Measurements from ENCODE around the gene KLHL4.
"Not testable (repeated sequence)": the region's sequence is repeated elsewhere in the genome, so short reads cannot be mapped to it uniquely, and the experiment has no call there.

The KLHL4 gene, protein sequence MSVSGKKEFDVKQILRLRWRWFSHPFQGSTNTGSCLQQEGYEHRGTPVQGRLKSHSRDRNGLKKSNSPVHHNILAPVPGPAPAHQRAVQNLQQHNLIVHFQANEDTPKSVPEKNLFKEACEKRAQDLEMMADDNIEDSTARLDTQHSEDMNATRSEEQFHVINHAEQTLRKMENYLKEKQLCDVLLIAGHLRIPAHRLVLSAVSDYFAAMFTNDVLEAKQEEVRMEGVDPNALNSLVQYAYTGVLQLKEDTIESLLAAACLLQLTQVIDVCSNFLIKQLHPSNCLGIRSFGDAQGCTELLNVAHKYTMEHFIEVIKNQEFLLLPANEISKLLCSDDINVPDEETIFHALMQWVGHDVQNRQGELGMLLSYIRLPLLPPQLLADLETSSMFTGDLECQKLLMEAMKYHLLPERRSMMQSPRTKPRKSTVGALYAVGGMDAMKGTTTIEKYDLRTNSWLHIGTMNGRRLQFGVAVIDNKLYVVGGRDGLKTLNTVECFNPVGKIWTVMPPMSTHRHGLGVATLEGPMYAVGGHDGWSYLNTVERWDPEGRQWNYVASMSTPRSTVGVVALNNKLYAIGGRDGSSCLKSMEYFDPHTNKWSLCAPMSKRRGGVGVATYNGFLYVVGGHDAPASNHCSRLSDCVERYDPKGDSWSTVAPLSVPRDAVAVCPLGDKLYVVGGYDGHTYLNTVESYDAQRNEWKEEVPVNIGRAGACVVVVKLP

DNA sequence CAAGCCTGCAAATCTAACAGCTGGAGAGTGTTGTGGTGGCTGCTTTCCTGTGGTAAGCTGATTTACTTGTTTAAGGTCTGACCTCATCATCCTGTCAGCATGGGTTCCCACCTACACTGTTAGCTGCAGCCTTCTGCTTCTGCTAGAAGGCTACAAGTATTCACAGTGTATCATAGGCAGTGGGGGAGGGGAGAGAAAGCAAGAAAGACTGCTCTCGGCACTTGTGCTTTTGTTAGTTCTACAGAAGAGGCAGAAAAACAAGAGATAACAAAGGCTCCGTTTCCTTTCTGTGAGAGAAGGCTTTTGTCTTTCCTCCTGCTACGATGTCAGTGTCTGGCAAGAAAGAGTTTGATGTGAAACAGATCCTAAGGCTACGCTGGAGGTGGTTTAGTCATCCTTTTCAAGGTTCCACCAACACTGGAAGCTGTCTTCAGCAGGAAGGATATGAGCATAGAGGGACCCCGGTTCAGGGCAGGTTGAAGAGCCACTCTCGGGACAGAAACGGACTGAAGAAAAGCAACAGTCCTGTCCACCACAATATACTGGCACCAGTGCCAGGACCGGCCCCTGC is at the start of gene KLHL4:
Gene KLHL4 (plus strand): TSS at position 232 of the 571 bp plus-strand sequence. CDS start 92 bp downstream, at position 324.
- peak; percentile 42 for DNase-seq

DNA sequence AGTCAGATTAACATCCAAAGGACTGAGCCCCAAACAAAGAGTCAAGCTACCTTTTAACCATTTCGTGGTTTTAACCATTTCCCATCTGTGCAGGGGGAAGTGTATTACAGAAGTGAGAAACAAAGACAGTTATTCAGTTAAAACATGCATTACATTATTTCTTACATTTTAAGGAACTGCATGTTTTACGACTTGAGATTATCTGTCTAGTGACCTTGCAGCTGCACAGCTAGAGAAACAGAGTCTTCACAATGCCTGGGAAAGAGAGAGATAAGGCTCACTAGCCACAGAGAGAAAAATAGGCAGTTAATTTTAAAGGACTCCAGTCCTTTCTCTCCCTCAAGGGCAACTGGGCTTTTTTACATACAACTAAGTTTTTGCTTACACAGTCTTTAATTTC is 48.7 kb upstream of the KLHL4 start:
- DNase-seq = no peak

- no peak for DNase-seq
These were observed 41.8 kb upstream of the KLHL4 start for GRCh38 chrX:87475793-87476192.

- not testable (repeated sequence) for DNase-seq
These were observed 38.9 kb upstream of the KLHL4 start for GRCh38 chrX:87478703-87479102.

GRCh38 chrX:87489071-87489470 is 28.5 kb upstream of the KLHL4 start:
- no peak for DNase-seq

- DNase-seq = no peak
These were observed 1.8 kb upstream of the KLHL4 start for GRCh38 chrX:87515836-87516235.

- DNase-seq = no peak
These were observed 883 bp upstream of the KLHL4 start for GRCh38 chrX:87516717-87517121.

DNA sequence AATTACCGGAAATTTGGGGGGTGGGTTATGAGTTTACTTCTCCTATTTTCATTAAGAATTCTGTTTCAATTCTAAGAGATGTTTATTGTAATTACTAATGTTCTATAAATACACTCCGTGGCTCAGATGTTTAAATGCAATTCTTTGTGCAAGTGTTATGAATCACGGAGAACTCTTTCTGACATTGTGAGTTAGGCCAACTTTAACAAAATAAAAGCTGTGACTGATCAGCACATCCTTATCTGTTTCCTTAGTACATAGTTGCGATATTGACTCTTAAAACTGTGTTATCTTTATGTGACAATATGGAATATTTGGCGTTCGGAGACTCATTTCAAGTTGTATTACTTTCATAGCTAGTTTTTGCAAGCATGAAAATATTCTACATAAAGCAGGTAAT is 902 bp downstream of the KLHL4 start:
- no peak for DNase-seq

DNA sequence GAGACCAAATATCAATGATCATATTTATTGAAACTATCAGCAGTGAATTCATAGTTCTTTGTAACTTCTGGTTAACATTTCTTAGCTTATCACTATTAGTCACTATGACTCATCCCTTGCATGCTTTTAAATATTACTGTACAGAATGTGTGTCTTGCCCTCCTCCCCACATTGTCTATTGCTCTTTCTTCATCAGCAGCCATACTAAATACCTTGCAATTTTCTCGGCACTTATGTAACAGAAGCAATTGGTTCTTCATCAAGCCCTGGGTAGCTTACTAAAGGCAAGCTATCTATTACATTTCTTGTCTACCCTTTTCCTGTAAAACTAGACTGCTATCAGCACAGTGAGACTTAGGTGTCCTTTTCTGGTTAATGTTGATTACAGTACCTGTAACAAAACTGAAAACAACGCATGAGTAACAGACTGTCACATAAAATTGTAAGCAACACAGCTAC is 8.2 kb downstream of the KLHL4 start:
- DNase-seq = no peak

DNA sequence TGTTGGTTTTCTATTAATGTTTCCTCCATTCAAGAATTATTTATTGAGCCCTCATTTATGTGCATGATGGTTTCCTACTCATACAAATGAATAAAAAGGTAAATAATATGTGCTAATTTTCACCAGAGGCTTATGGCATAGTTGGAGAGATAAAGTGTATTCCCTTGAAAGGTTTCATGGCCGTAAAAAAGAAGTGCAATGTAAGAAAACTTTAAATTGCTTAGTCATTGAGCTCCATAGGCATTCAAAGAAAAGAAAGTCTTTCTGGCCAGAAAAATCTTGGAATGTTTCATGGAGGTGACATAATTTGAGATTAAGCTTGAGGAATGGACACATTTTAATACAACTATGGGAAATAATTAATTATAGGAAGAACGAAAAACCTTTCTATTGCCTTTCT is 8.7 kb downstream of the KLHL4 start:
- DNase-seq = no peak

GRCh38 chrX:87528487-87528886 is 10.9 kb downstream of the KLHL4 start:
- no peak for DNase-seq

GRCh38 chrX:87571964-87572363 is 54.4 kb downstream of the KLHL4 start:
- no peak for DNase-seq

DNA sequence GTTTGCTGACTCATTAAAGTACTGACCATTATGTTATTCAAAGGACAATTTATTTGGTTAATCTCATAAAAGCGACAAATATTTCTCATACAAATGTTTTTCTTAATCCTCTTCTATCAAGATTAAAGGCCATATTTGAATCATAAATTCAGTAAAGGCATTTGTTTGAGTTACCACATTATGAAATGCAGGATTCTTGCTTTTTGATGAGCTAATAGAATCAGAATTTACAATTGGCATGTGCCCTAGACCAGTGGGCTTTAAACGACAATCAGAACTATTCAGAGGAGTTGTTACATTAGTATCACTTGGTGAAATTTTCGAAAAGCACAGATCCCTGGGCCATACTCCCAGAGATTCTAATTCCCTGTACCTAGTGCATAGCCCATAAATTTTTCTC is 55.3 kb downstream of the KLHL4 start:
- DNase-seq = no peak

DNA sequence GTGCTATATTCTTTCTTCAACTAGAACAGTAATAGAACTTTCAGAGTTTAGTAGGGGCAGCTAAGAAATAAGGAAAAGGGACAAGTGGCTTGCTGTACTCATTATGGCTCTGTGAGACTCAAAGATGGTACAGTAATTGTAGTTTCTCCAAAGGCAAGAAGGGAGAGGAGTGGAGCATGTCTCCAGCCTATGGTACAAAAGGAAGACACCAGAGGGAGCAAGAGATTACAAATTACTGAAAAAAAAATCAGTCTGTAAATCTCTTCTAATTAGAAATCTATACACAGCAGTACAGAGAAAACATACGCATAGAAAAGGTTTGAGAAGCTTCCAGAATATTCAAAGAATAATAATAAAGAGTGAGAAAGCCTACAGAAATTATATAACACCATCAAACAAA is 61.4 kb downstream of the KLHL4 start:
- no peak for DNase-seq

DNA sequence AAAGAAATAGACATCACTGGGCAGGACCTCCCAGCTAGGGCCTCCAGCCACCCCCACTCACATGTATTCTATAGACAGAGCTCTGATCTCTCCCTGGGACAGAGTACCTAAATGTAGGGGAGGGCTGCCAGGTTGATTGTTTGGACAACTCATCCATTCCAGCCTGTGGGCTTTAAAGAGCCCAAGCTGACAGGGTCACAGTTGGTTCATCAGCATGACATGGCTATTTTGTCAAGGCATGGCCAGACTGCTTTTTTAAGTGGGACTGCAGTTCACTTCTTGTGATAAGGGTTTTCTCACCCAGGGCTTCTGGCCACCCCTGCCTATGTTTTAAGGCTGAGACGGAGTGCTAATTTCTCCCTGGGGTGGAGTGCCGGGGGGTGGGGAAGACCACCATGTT is 63.3 kb downstream of the KLHL4 start:
- no peak for DNase-seq

GRCh38 chrX:87582453-87582852 is 64.9 kb downstream of the KLHL4 start:
- no peak for DNase-seq

- no peak for DNase-seq
These were observed 66.1 kb downstream of the KLHL4 start for GRCh38 chrX:87583679-87584078.

- no peak for DNase-seq
These were observed 98.8 kb downstream of the KLHL4 start for GRCh38 chrX:87616371-87616770.

- DNase-seq = no peak
These were observed 104.1 kb downstream of the KLHL4 start for GRCh38 chrX:87621697-87622096.

DNA sequence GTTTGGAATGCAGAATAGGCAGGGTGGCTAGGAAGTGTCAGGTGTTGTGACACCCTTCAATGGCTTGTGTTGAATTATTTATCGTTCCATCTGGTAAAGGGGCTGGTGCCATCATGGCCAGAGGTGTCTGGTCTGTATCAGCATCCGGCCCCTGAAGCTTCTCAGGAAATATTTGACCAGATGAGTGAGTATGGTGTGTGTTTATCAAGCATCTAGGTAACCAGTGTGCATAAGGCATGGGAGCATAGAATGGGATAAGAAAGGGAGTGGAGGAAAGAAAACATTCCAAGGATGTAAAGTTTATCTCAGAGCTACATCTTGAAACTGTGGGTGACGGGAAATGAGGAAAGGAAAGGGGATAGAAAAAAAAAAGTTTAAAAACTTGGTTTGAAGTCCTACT is 109.4 kb downstream of the KLHL4 start:
- DNase-seq = no peak

DNA sequence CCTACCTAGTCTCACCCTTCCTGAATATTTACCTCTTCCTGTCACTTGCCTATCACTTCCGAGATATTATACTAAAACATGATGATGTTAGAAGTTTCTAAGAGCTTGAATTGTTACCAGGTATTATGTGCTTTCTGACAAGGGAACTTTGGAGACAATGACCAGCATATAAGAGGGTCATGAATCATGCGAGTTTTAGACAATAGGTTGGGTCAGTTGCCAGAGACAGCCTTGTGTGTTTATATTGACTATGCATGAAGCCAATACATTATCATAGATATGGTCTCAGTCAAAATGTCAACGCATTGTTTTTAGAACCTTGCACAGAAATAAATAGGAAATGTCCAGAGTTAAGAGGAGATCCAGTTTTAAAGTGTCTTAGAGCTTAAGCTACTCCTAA is 116.8 kb downstream of the KLHL4 start:
- DNase-seq = no peak

GRCh38 chrX:87636533-87636932 is 118.9 kb downstream of the KLHL4 start:
- DNase-seq = no peak

GRCh38 chrX:87641439-87641838 is 123.8 kb downstream of the KLHL4 start:
- DNase-seq = not testable (repeated sequence)

- no peak for DNase-seq
These were observed 144.2 kb downstream of the KLHL4 start for GRCh38 chrX:87661761-87662160.
